Measurements from ENCODE around the gene MMRN2. TPM values are rescaled to one million over a fixed set of nuclear protein-coding genes. Genes with fewer than 3 reads are reported as not detected.
A peak's percentile ranks its signal among the peaks of the same experiment; 100 is the strongest.

The MMRN2 gene
- total and polyA plus RNA-seq, 4 donors: 1.7 to 12.1 (median 8.6) TPM

- H3K27me3 ChIP-seq (ENCODE audit: control insufficient read depth in 4 of 4, insufficient read depth in 4 of 4, low read length in 3 of 4): no peaks in the 10 kb centered on the region
- H3K4me3 ChIP-seq (ENCODE audit: low read depth in 1 of 3, low read length in 3 of 3): no peak overlapping the region
- DNase-seq (ENCODE audit: low spot score): no peak
- no peak overlapping the region for H3K9ac ChIP-seq (ENCODE audit: low read depth in 1 of 2, low read length in 2 of 2)
- H3K36me3 ChIP-seq (ENCODE audit: control insufficient read depth in 4 of 4, insufficient read depth in 3 of 4, low read depth in 1 of 4, low read length in 3 of 4): no peaks in the 10 kb centered on the region
- 79% methylated on average over 8 of the region's 8 CpGs for WGBS
- H3K4me1 ChIP-seq (ENCODE audit: control insufficient read depth in 4 of 4, insufficient read depth in 4 of 4, low read length in 3 of 4): peaks cover 0 to 40% (median 17%) of the 10 kb centered on the region in 4 donors
- TF ChIP-seq GABPA (IDR thresholded peaks at IDR 0.05 in 1 of 2, conservative IDR thresholded peaks at IDR 0.05 in 1 of 2) (no peak), NR2F2 (IDR thresholded peaks at IDR 0.05) (no peak), FOXA2 (IDR thresholded peaks at IDR 0.05) (no peak), EGR1 (IDR thresholded peaks at IDR 0.05; ENCODE audit: low read depth in 2 of 2) (no peak), YY1 (IDR thresholded peaks at IDR 0.05) (no peak), RAD21 (IDR thresholded peaks at IDR 0.05) (no peak), ATF3 (IDR thresholded peaks at IDR 0.05) (no peak), REST (IDR thresholded peaks at IDR 0.05) (no peak), FOXA1 (IDR thresholded peaks at IDR 0.05) (no peak), JUND (IDR thresholded peaks at IDR 0.05) (no peak), SP1 (IDR thresholded peaks at IDR 0.05) (no peak), MAX (IDR thresholded peaks at IDR 0.05) (no peak), HNF4A (conservative IDR thresholded peaks at IDR 0.05) (no peak), RXRA (IDR thresholded peaks at IDR 0.05) (no peak), ZBTB33 (IDR thresholded peaks at IDR 0.05) (no peak), TAF1 (conservative IDR thresholded peaks at IDR 0.05) (no peak), HNF4G (IDR thresholded peaks at IDR 0.05) (no peak), CTCF (IDR thresholded peaks at IDR 0.05; ENCODE audit: low read depth, low read length, missing input control) (no peak)
- peak overlapping the region in 1 of 2 donors; percentile 56 for H3K27ac ChIP-seq (ENCODE audit: low read depth in 1 of 2, low read length in 2 of 2)
- H3K9me3 ChIP-seq (ENCODE audit: control insufficient read depth in 4 of 4, low read length in 3 of 4): no peaks in the 10 kb centered on the region
These were observed 12.1 kb upstream of the MMRN2 start for GRCh38 chr10:86969421-86970041.

All from liver (tissue), 9 donors.